Measurements from ENCODE around the gene NR6A1. TPM values are rescaled to one million over a fixed set of nuclear protein-coding genes. Genes with fewer than 3 reads are reported as not detected.

The NR6A1 gene
- total RNA-seq, 1 donor from 2014 or later = 0.53 TPM

- Histone ChIP-seq H3K4me3 (no peak overlapping the region), H3K9me3 (no peaks in the 10 kb centered on the region), H3K27ac (no peak overlapping the region), H3K27me3 (no peaks in the 10 kb centered on the region), H3K36me3 (no peaks in the 10 kb centered on the region), H3K4me1 (no peaks in the 10 kb centered on the region)
- intact Hi-C loops (cut with DNase I) = no loop called here
- TF ChIP-seq CTCF (IDR thresholded peaks at IDR 0.05) = no peak
- no peak for DNase-seq (ENCODE audit: low spot score in 2 of 2)
Measured at GRCh38 chr9:124479947-124480620, 291.0 kb downstream of the NR6A1 start.

GRCh38 chr9:124479371-124479770 lies 291.7 kb downstream of the NR6A1 start:
- H3K27ac ChIP-seq = no peak overlapping the region
- no peaks in the 10 kb centered on the region for H3K9me3 ChIP-seq
- no peaks in the 10 kb centered on the region for H3K27me3 ChIP-seq
- H3K4me1 ChIP-seq = no peaks in the 10 kb centered on the region
- H3K4me3 ChIP-seq = no peak overlapping the region
- intact Hi-C loops (cut with DNase I) = no loop called here
- no peak for DNase-seq (ENCODE audit: low spot score in 2 of 2)
- no peaks in the 10 kb centered on the region for H3K36me3 ChIP-seq
- TF ChIP-seq CTCF (IDR thresholded peaks at IDR 0.05) = no peak

- no peaks in the 10 kb centered on the region for H3K27me3 ChIP-seq
Measured at GRCh38 chr9:124478354-124478753, 292.8 kb downstream of the NR6A1 start.

GRCh38 chr9:124477648-124478285 lies 293.3 kb downstream of the NR6A1 start:
- Histone ChIP-seq H3K4me1 (no peaks in the 10 kb centered on the region), H3K27me3 (no peaks in the 10 kb centered on the region), H3K4me3 (peak overlapping the region; percentile 30 to 35), H3K36me3 (no peaks in the 10 kb centered on the region), H3K9me3 (no peaks in the 10 kb centered on the region), H3K27ac (no peak overlapping the region)
- intact Hi-C loops (cut with DNase I) = no loop called here
- no peak for TF ChIP-seq CTCF (IDR thresholded peaks at IDR 0.05)
- DNase-seq (ENCODE audit: low spot score in 2 of 2) = no peak

More at GRCh38 chr9:124478354-124478753, 292.8 kb downstream of the NR6A1 start:
- intact Hi-C loops (cut with DNase I) = no loop called here
- DNase-seq (ENCODE audit: low spot score in 2 of 2) = no peak
- no peaks in the 10 kb centered on the region for H3K4me1 ChIP-seq
- no peaks in the 10 kb centered on the region for H3K9me3 ChIP-seq
- no peak overlapping the region for H3K4me3 ChIP-seq
- no peaks in the 10 kb centered on the region for H3K36me3 ChIP-seq
- TF ChIP-seq CTCF (IDR thresholded peaks at IDR 0.05) = no peak
- H3K27ac ChIP-seq = no peak overlapping the region

- no peaks in the 10 kb centered on the region for H3K9me3 ChIP-seq
- H3K27me3 ChIP-seq = no peaks in the 10 kb centered on the region
- no peaks in the 10 kb centered on the region for H3K36me3 ChIP-seq
- DNase-seq (ENCODE audit: low spot score in 2 of 2) = no peak
- H3K4me3 ChIP-seq = peak overlapping the region in 1 of 2 donors; percentile 35
- no peaks in the 10 kb centered on the region for H3K4me1 ChIP-seq
- TF ChIP-seq CTCF (IDR thresholded peaks at IDR 0.05) = no peak
- no peak overlapping the region for H3K27ac ChIP-seq
- intact Hi-C loops (cut with DNase I) = no loop called here
Measured at GRCh38 chr9:124477211-124477647, 293.9 kb downstream of the NR6A1 start.

Measured in ascending aorta (tissue), 2 donors.